Peyer's patch (tissue), 4 donors: Measurements from ENCODE around the gene ARCN1. TPM values are rescaled to one million over a fixed set of nuclear protein-coding genes. Genes with fewer than 3 reads are reported as not detected.

Experiments used
- DNase-seq, 3 donors: peaks; one replicate each; pipeline ENCODE4 v3.0.0-alpha.2; 2017 to 2019
- H3K27ac ChIP-seq, 4 donors: fragments of 200-600 bp; sonication (generic); one replicate each; pipeline ENCODE4 v1.5.1; 2016 to 2019
- H3K27me3 ChIP-seq, 2 donors: fragments of 200-600 bp; sonication (generic); one replicate each; pipeline ENCODE4 v1.5.1; 2019
- H3K36me3 ChIP-seq, 3 donors: fragments of 200-600 bp; sonication (generic); one replicate each; pipeline ENCODE4 v1.5.1; 2016 to 2019
- H3K4me1 ChIP-seq, 4 donors: fragments of 200-600 bp; sonication (generic); one replicate each; pipeline ENCODE4 v1.5.1; 2016 to 2019
- H3K4me3 ChIP-seq, 4 donors: fragments of 200-600 bp; sonication (generic); 1 replicate in 3 of 4; 2 replicates in 1 of 4; pipeline ENCODE4 v1.5.1; 2016 to 2019; ENCODE audit warnings: mild to moderate bottlenecking in 1 of 4
- H3K9me3 ChIP-seq, 4 donors: fragments of 200-600 bp; sonication (generic); one replicate each; pipeline ENCODE4 v1.5.1; 2016 to 2019; ENCODE audit warnings: mild to moderate bottlenecking in 1 of 4
- CTCF ChIP-seq, 6 experiments: fragments of 450-650 bp in 4 of 6; fragments of 200-600 bp in 2 of 6; sonication (generic) in 1 of 6; IDR thresholded peaks; one replicate each; pipeline ENCODE4 v1.5.1; 2017 to 2019; ENCODE audit warnings: antibody characterized with exemption in 6 of 6, mild to moderate bottlenecking in 3 of 6, moderate library complexity in 1 of 6
- POLR2A ChIP-seq, 2 donors: fragments of 450-650 bp; IDR thresholded peaks; one replicate each; pipeline ENCODE4 v1.5.1; 2017; ENCODE audit warnings: antibody characterized with exemption in 2 of 2, mild to moderate bottlenecking in 2 of 2, moderate library complexity in 2 of 2
- total RNA-seq, 4 donors: library from RNA; depleted of rRNA; stranded (reverse); fragments of >200 nt; gene quantifications; one replicate each; pipeline ENCODE4 v1.1.0, GENCODE V29; 2016

Gene ARCN1
- total RNA-seq, 4 donors from 2014 or later = 54.5 to 116 (median 91.0) TPM

GRCh38 chr11:118641397-118642019 lies 69.3 kb downstream of the ARCN1 start:
- no peak overlapping the region for H3K4me3 ChIP-seq
- peak in 2 of 3 donors; percentile 85 to 86 for DNase-seq
- no peaks in the 10 kb centered on the region for H3K9me3 ChIP-seq
- no peaks in the 10 kb centered on the region for H3K27me3 ChIP-seq
- TF ChIP-seq POLR2A (IDR thresholded peaks at IDR 0.05) (no peak), CTCF (IDR thresholded peaks at IDR 0.05) (no peak)
- peaks cover 0 to 24% (median 1%) of the 10 kb centered on the region in 4 donors for H3K4me1 ChIP-seq
- H3K27ac ChIP-seq = peak overlapping the region in 2 of 4 donors; percentile 57 to 73
- H3K36me3 ChIP-seq = peaks cover 0 to 37% (median 0%) of the 10 kb centered on the region in 3 donors

GRCh38 chr11:118643142-118643994 lies 71.2 kb downstream of the ARCN1 start:
- no peak for DNase-seq
- H3K9me3 ChIP-seq = no peaks in the 10 kb centered on the region
- peaks cover 0 to 46% (median 0%) of the 10 kb centered on the region in 3 donors for H3K36me3 ChIP-seq
- H3K4me1 ChIP-seq = peaks cover 0 to 24% (median 1%) of the 10 kb centered on the region in 4 donors
- no peak overlapping the region for H3K4me3 ChIP-seq
- TF ChIP-seq POLR2A (IDR thresholded peaks at IDR 0.05) (no peak), CTCF (IDR thresholded peaks at IDR 0.05) (no peak)
- H3K27ac ChIP-seq = no peak overlapping the region
- no peaks in the 10 kb centered on the region for H3K27me3 ChIP-seq

GRCh38 chr11:118643995-118644345 lies 71.8 kb downstream of the ARCN1 start:
- H3K4me1 ChIP-seq = peaks cover 0 to 24% (median 1%) of the 10 kb centered on the region in 4 donors
- peaks cover 0 to 51% (median 0%) of the 10 kb centered on the region in 3 donors for H3K36me3 ChIP-seq
- H3K9me3 ChIP-seq = no peaks in the 10 kb centered on the region
- no peak for TF ChIP-seq POLR2A (IDR thresholded peaks at IDR 0.05)
- TF ChIP-seq CTCF (IDR thresholded peaks at IDR 0.05) = no peak
- H3K4me3 ChIP-seq = no peak overlapping the region
- H3K27ac ChIP-seq = no peak overlapping the region
- DNase-seq = no peak
- H3K27me3 ChIP-seq = no peaks in the 10 kb centered on the region

GRCh38 chr11:118644496-118644895 lies 72.3 kb downstream of the ARCN1 start:
- Histone ChIP-seq H3K4me3 (no peak overlapping the region), H3K27me3 (no peaks in the 10 kb centered on the region), H3K36me3 (peaks cover 0 to 52% (median 0%) of the 10 kb centered on the region in 3 donors), H3K27ac (no peak overlapping the region), H3K4me1 (peaks cover 0 to 25% (median 1%) of the 10 kb centered on the region in 4 donors), H3K9me3 (no peaks in the 10 kb centered on the region)
- TF ChIP-seq POLR2A (IDR thresholded peaks at IDR 0.05) (no peak), CTCF (IDR thresholded peaks at IDR 0.05) (no peak)
- no peak for DNase-seq

GRCh38 chr11:118645066-118645715 lies 73.0 kb downstream of the ARCN1 start:
- H3K4me1 ChIP-seq = peaks cover 0 to 27% (median 1%) of the 10 kb centered on the region in 4 donors
- DNase-seq = no peak
- H3K36me3 ChIP-seq = peaks cover 0 to 59% (median 0%) of the 10 kb centered on the region in 3 donors
- H3K9me3 ChIP-seq = no peaks in the 10 kb centered on the region
- no peaks in the 10 kb centered on the region for H3K27me3 ChIP-seq
- TF ChIP-seq POLR2A (IDR thresholded peaks at IDR 0.05) (no peak), CTCF (IDR thresholded peaks at IDR 0.05) (no peak)
- no peak overlapping the region for H3K4me3 ChIP-seq
- H3K27ac ChIP-seq = no peak overlapping the region
